Neutrophil (primary cell): ENCODE data around the gene WNT3.
A peak's percentile ranks its signal among the peaks of the same experiment; 100 is the strongest.

Experiments
- H3K27ac ChIP-seq: fragments of 200-600 bp; sonication (generic); 2 replicates; pipeline ENCODE4 v1.5.1; 2016; ENCODE audit warnings: mild to moderate bottlenecking, moderate library complexity
- H3K27me3 ChIP-seq: fragments of 200-600 bp; sonication (generic); 2 replicates; pipeline ENCODE4 v1.6.0; 2016; ENCODE audit warnings: mild to moderate bottlenecking
- H3K36me3 ChIP-seq: fragments of 200-600 bp; sonication (generic); 2 replicates; pipeline ENCODE4 v1.5.1; 2017
- H3K4me1 ChIP-seq, 2 experiments: fragments of 200-600 bp in 1 of 2; sonication (generic) in 1 of 2; 1 replicate in 1 of 2; 2 replicates in 1 of 2; pipeline versions ENCODE4 v1.5.1 to v1.6.1; 2013 to 2016; ENCODE audit warnings: low read depth in 1 of 2, low read length in 1 of 2, mild to moderate bottlenecking in 1 of 2, moderate library complexity in 1 of 2; ENCODE audit not compliant: control insufficient read depth in 1 of 2, insufficient read depth in 1 of 2
- H3K4me3 ChIP-seq, 2 experiments: fragments of 200-600 bp in 1 of 2; sonication (generic) in 1 of 2; 1 replicate in 1 of 2; 2 replicates in 1 of 2; pipeline ENCODE4 v1.5.1; 2013 to 2016; ENCODE audit warnings: low read depth in 1 of 2, low read length in 1 of 2, mild to moderate bottlenecking in 1 of 2, moderate library complexity in 1 of 2
- H3K9me3 ChIP-seq: fragments of 200-600 bp; sonication (generic); 2 replicates; pipeline ENCODE4 v1.5.1; 2016
- CTCF ChIP-seq: fragments of 200-600 bp; sonication (generic); IDR thresholded peaks from 2 replicates; pipeline ENCODE4 v1.5.1; 2016; ENCODE audit warnings: antibody characterized with exemption

Gene WNT3

GRCh38 chr17:46773676-46774075 is 44.8 kb downstream of the WNT3 start:
- no peak for TF ChIP-seq CTCF
- Histone ChIP-seq H3K36me3 (no peaks in the 10 kb centered on the region), H3K4me3 (no peak overlapping the region), H3K27me3 (peaks cover 96% of the 10 kb centered on the region), H3K4me1 (peaks cover 14 to 17% of the 10 kb centered on the region in 2 experiments), H3K9me3 (no peaks in the 10 kb centered on the region), H3K27ac (no peak overlapping the region)

- H3K9me3 ChIP-seq: no peaks in the 10 kb centered on the region
- peaks cover 96% of the 10 kb centered on the region for H3K27me3 ChIP-seq
- no peak for TF ChIP-seq CTCF
- peaks cover 14 to 17% of the 10 kb centered on the region in 2 experiments for H3K4me1 ChIP-seq
- no peak overlapping the region for H3K4me3 ChIP-seq
- no peaks in the 10 kb centered on the region for H3K36me3 ChIP-seq
- H3K27ac ChIP-seq: no peak overlapping the region
Observed at GRCh38 chr17:46773221-46773605, 45.3 kb downstream of the WNT3 start.

- Histone ChIP-seq H3K27ac (no peak overlapping the region), H3K4me3 (peak overlapping the region in 1 of 2 experiments; percentile 32), H3K4me1 (peaks cover 14 to 17% of the 10 kb centered on the region in 2 experiments), H3K9me3 (no peaks in the 10 kb centered on the region), H3K36me3 (no peaks in the 10 kb centered on the region), H3K27me3 (peaks cover 96% of the 10 kb centered on the region)
- no peak for TF ChIP-seq CTCF
Observed at GRCh38 chr17:46772475-46773220, 45.8 kb downstream of the WNT3 start.

GRCh38 chr17:46771561-46772474 is 46.7 kb downstream of the WNT3 start:
- H3K4me3 ChIP-seq: peak overlapping the region in 1 of 2 experiments; percentile 32
- H3K27me3 ChIP-seq: peaks cover 96% of the 10 kb centered on the region
- H3K36me3 ChIP-seq: no peaks in the 10 kb centered on the region
- no peaks in the 10 kb centered on the region for H3K9me3 ChIP-seq
- no peak for TF ChIP-seq CTCF
- no peak overlapping the region for H3K27ac ChIP-seq
- peaks cover 14 to 17% of the 10 kb centered on the region in 2 experiments for H3K4me1 ChIP-seq

GRCh38 chr17:46770818-46771560 is 47.5 kb downstream of the WNT3 start:
- H3K27me3 ChIP-seq: peaks cover 93% of the 10 kb centered on the region
- peaks cover 14 to 17% of the 10 kb centered on the region in 2 experiments for H3K4me1 ChIP-seq
- H3K27ac ChIP-seq: no peak overlapping the region
- no peak for TF ChIP-seq CTCF
- no peaks in the 10 kb centered on the region for H3K9me3 ChIP-seq
- H3K4me3 ChIP-seq: no peak overlapping the region
- H3K36me3 ChIP-seq: no peaks in the 10 kb centered on the region
